SJCRH30 (cell line): ENCODE measurements around the gene MMP24. TPM values are rescaled to one million over a fixed set of nuclear protein-coding genes. Genes with fewer than 3 reads are reported as not detected.
A peak's percentile ranks its signal among the peaks of the same experiment; 100 is the strongest.

Experiments
- DNase-seq, 2 experiments: peaks; one replicate each; pipeline ENCODE4 v3.0.0-alpha.2; 2015 to 2020
- H3K27ac ChIP-seq: fragments of 250-450 bp; sonication (Bioruptor Pico); 2 replicates; pipeline ENCODE4 v1.5.1; 2020; ENCODE audit warnings: mild to moderate bottlenecking, moderate library complexity
- H3K27me3 ChIP-seq: fragments of 250-450 bp; sonication (Bioruptor Pico); 2 replicates; pipeline ENCODE4 v1.5.1; 2020; ENCODE audit warnings: mild to moderate bottlenecking, moderate library complexity
- H3K36me3 ChIP-seq: fragments of 250-450 bp; sonication (Bioruptor Pico); 2 replicates; pipeline ENCODE4 v1.5.1; 2020; ENCODE audit warnings: mild to moderate bottlenecking, moderate library complexity
- H3K4me1 ChIP-seq: fragments of 250-450 bp; sonication (Bioruptor Pico); 2 replicates; pipeline ENCODE4 v1.5.1; 2020; ENCODE audit warnings: mild to moderate bottlenecking, moderate library complexity
- H3K4me3 ChIP-seq: fragments of 250-450 bp; sonication (Bioruptor Pico); 2 replicates; pipeline ENCODE4 v1.5.1; 2020; ENCODE audit warnings: mild to moderate bottlenecking, moderate library complexity
- H3K9me3 ChIP-seq: fragments of 250-450 bp; sonication (Bioruptor Pico); replicated peaks from 2 replicates; pipeline ENCODE4 v1.5.1; 2020; ENCODE audit warnings: mild to moderate bottlenecking, moderate library complexity
- total RNA-seq: library from RNA; depleted of rRNA; stranded (reverse); fragments of >200 nt; shearing (Covaris generic); gene quantifications from 2 replicates; pipeline ENCODE4 v1.2.3, GENCODE V29; 2014

The MMP24 gene
- total RNA-seq, 1 experiment from 2014 or later = not detected

- Histone ChIP-seq H3K36me3 (peaks cover 30% of the 10 kb centered on the region), H3K9me3 (no peaks in the 10 kb centered on the region), H3K4me3 (no peak overlapping the region), H3K27me3 (no peaks in the 10 kb centered on the region), H3K4me1 (peaks cover 5% of the 10 kb centered on the region; the same call in 1 of the 2 replicates), H3K27ac (no peak overlapping the region)
- DNase-seq = no peak
Measured at GRCh38 chr20:35276408-35276807, 49.9 kb downstream of the MMP24 start.

- Histone ChIP-seq H3K4me3 (peak overlapping the region; percentile 69), H3K27me3 (no peaks in the 10 kb centered on the region), H3K36me3 (peaks cover 37% of the 10 kb centered on the region), H3K9me3 (no peaks in the 10 kb centered on the region), H3K27ac (peak overlapping the region; percentile 50; the same call in 1 of the 2 replicates), H3K4me1 (peaks cover 5% of the 10 kb centered on the region; the same call in 1 of the 2 replicates)
- no peak for DNase-seq
Measured at GRCh38 chr20:35277127-35277526, 50.6 kb downstream of the MMP24 start.

GRCh38 chr20:35277531-35278395, 51.3 kb downstream of the MMP24 start, which contains the start of gene MMP24OS:
MMP24OS (minus strand) TSS chr20:35278122; CDS start chr20:35277929, 193 bp downstream.
- H3K9me3 ChIP-seq = no peaks in the 10 kb centered on the region
- peaks cover 44% of the 10 kb centered on the region for H3K36me3 ChIP-seq
- no peaks in the 10 kb centered on the region for H3K27me3 ChIP-seq
- peaks cover 5% of the 10 kb centered on the region; the same call in 1 of the 2 replicates for H3K4me1 ChIP-seq
- peak; percentile 96 to 97 for DNase-seq
- H3K27ac ChIP-seq = peak within 1 kb of the TSS; percentile 50; the same call in 1 of the 2 replicates
- H3K4me3 ChIP-seq = peak within 1 kb of the TSS; percentile 69

- H3K27ac ChIP-seq = no peak overlapping the region
- H3K36me3 ChIP-seq = peaks cover 50% of the 10 kb centered on the region
- peaks cover 8% of the 10 kb centered on the region; the same call in 1 of the 2 replicates for H3K4me1 ChIP-seq
- H3K4me3 ChIP-seq = no peak overlapping the region
- H3K27me3 ChIP-seq = no peaks in the 10 kb centered on the region
- H3K9me3 ChIP-seq = no peaks in the 10 kb centered on the region
- no peak for DNase-seq
Measured at GRCh38 chr20:35279040-35279439, 52.5 kb downstream of the MMP24 start.

GRCh38 chr20:35279533-35280174, 53.2 kb downstream of the MMP24 start:
- Histone ChIP-seq H3K36me3 (peaks cover 50% of the 10 kb centered on the region), H3K4me1 (peaks cover 8% of the 10 kb centered on the region; the same call in 1 of the 2 replicates), H3K27me3 (no peaks in the 10 kb centered on the region), H3K27ac (no peak overlapping the region), H3K4me3 (no peak overlapping the region), H3K9me3 (no peaks in the 10 kb centered on the region)
- DNase-seq = no peak

GRCh38 chr20:35280523-35280922, 54.0 kb downstream of the MMP24 start:
- H3K4me3 ChIP-seq = no peak overlapping the region
- H3K4me1 ChIP-seq = peaks cover 8% of the 10 kb centered on the region; the same call in 1 of the 2 replicates
- peaks cover 50% of the 10 kb centered on the region for H3K36me3 ChIP-seq
- H3K9me3 ChIP-seq = no peaks in the 10 kb centered on the region
- H3K27me3 ChIP-seq = no peaks in the 10 kb centered on the region
- no peak for DNase-seq
- no peak overlapping the region for H3K27ac ChIP-seq

- no peak for DNase-seq
- no peaks in the 10 kb centered on the region for H3K27me3 ChIP-seq
- H3K27ac ChIP-seq = no peak overlapping the region
- no peak overlapping the region for H3K4me3 ChIP-seq
- H3K36me3 ChIP-seq = peaks cover 50% of the 10 kb centered on the region
- peaks cover 8% of the 10 kb centered on the region; the same call in 1 of the 2 replicates for H3K4me1 ChIP-seq
- no peaks in the 10 kb centered on the region for H3K9me3 ChIP-seq
Measured at GRCh38 chr20:35281506-35282101, 55.1 kb downstream of the MMP24 start.

GRCh38 chr20:35283441-35284266, 57.2 kb downstream of the MMP24 start:
- H3K27ac ChIP-seq = peak overlapping the region; percentile 64
- peaks cover 45% of the 10 kb centered on the region for H3K36me3 ChIP-seq
- no peak for DNase-seq
- no peaks in the 10 kb centered on the region for H3K27me3 ChIP-seq
- peak overlapping the region; percentile 88 for H3K4me3 ChIP-seq
- H3K9me3 ChIP-seq = no peaks in the 10 kb centered on the region
- H3K4me1 ChIP-seq = peaks cover 3% of the 10 kb centered on the region; the same call in 1 of the 2 replicates

- Histone ChIP-seq H3K9me3 (no peaks in the 10 kb centered on the region), H3K4me1 (peaks cover 3% of the 10 kb centered on the region; the same call in 1 of the 2 replicates), H3K27ac (peak within 1 kb of the TSS; percentile 64), H3K27me3 (no peaks in the 10 kb centered on the region), H3K4me3 (peak within 1 kb of the TSS; percentile 88), H3K36me3 (peaks cover 37% of the 10 kb centered on the region)
- peak; percentile 95 to 97 for DNase-seq
Measured at GRCh38 chr20:35284267-35284991, 57.9 kb downstream of the MMP24 start, which contains the start of gene EIF6. EIF6 (minus strand) TSS chr20:35284772; CDS start chr20:35284487, 285 bp downstream.

- Histone ChIP-seq H3K9me3 (no peaks in the 10 kb centered on the region), H3K4me1 (peaks cover 3% of the 10 kb centered on the region; the same call in 1 of the 2 replicates), H3K27ac (peak overlapping the region; percentile 64), H3K27me3 (no peaks in the 10 kb centered on the region), H3K36me3 (peaks cover 29% of the 10 kb centered on the region), H3K4me3 (peak overlapping the region; percentile 88)
- DNase-seq = no peak
Measured at GRCh38 chr20:35284992-35285805, 58.7 kb downstream of the MMP24 start.

GRCh38 chr20:35285806-35286076, 59.3 kb downstream of the MMP24 start:
- Histone ChIP-seq H3K27ac (no peak overlapping the region), H3K36me3 (peaks cover 24% of the 10 kb centered on the region), H3K27me3 (no peaks in the 10 kb centered on the region), H3K4me1 (peaks cover 3% of the 10 kb centered on the region; the same call in 1 of the 2 replicates), H3K9me3 (no peaks in the 10 kb centered on the region), H3K4me3 (no peak overlapping the region)
- DNase-seq = no peak

- H3K36me3 ChIP-seq = peaks cover 21% of the 10 kb centered on the region
- no peaks in the 10 kb centered on the region for H3K9me3 ChIP-seq
- no peak for DNase-seq
- H3K27ac ChIP-seq = no peak overlapping the region
- no peak overlapping the region for H3K4me3 ChIP-seq
- peaks cover under 1% of the 10 kb centered on the region for H3K27me3 ChIP-seq
- H3K4me1 ChIP-seq = peaks cover 3% of the 10 kb centered on the region; the same call in 1 of the 2 replicates
Measured at GRCh38 chr20:35286077-35286898, 59.8 kb downstream of the MMP24 start.
